Measurements from ENCODE around the gene TBX3.
"Not testable (repeated sequence)": the region's sequence is repeated elsewhere in the genome, so short reads cannot be mapped to it uniquely, and the experiment has no call there.

The TBX3 gene
- 0.09 to 0.61 (median 0.14) reads per million in 4 experiments for total RNA-seq

- no peak for DNase-seq
These were observed at the start of gene TBX3 for GRCh38 chr12:114684098-114684869. TBX3 (minus strand) TSS chr12:114684175; CDS start chr12:114683200, 975 bp downstream.

- no peak for DNase-seq
These were observed 48.6 kb upstream of the TBX3 start for GRCh38 chr12:114732426-114733030.

- DNase-seq, result no peak
These were observed 45.8 kb upstream of the TBX3 start for GRCh38 chr12:114729731-114730130.

GRCh38 chr12:114726092-114726710, 42.2 kb upstream of the TBX3 start:
- no peak for DNase-seq

- DNase-seq, result not testable (repeated sequence)
These were observed 38.2 kb upstream of the TBX3 start for GRCh38 chr12:114722176-114722575.

GRCh38 chr12:114721266-114721665, 37.3 kb upstream of the TBX3 start:
- no peak for DNase-seq

GRCh38 chr12:114713466-114714215, 29.7 kb upstream of the TBX3 start:
- DNase-seq, result no peak

GRCh38 chr12:114711689-114712152, 27.7 kb upstream of the TBX3 start:
- no peak for DNase-seq

GRCh38 chr12:114710151-114710550, 26.2 kb upstream of the TBX3 start:
- DNase-seq, result no peak

- no peak for DNase-seq
These were observed 25.1 kb upstream of the TBX3 start for GRCh38 chr12:114709112-114709511.

GRCh38 chr12:114708598-114708997, 24.6 kb upstream of the TBX3 start:
- DNase-seq, result not testable (repeated sequence)

- DNase-seq, result no peak
These were observed 20.1 kb upstream of the TBX3 start for GRCh38 chr12:114704096-114704495.

- DNase-seq, result no peak
These were observed 19.1 kb upstream of the TBX3 start for GRCh38 chr12:114703060-114703493.

GRCh38 chr12:114702462-114702861, 18.5 kb upstream of the TBX3 start:
- no peak for DNase-seq

GRCh38 chr12:114701553-114701952, 17.6 kb upstream of the TBX3 start:
- DNase-seq, result no peak

- no peak for DNase-seq
These were observed 17.1 kb upstream of the TBX3 start for GRCh38 chr12:114701104-114701414.

GRCh38 chr12:114700392-114701103, 16.6 kb upstream of the TBX3 start:
- DNase-seq, result no peak

- no peak for DNase-seq
These were observed 14.7 kb upstream of the TBX3 start for GRCh38 chr12:114698566-114699163.

GRCh38 chr12:114697741-114698565, 14.0 kb upstream of the TBX3 start:
- no peak for DNase-seq

- no peak for DNase-seq
These were observed 13.3 kb upstream of the TBX3 start for GRCh38 chr12:114697243-114697716.

All from effector CD8-positive, alpha-beta T cell (primary cell).